ENCODE results near the gene DRAM2.

The DRAM2 gene

GRCh38 chr1:111141245-111142220 lies 1.6 kb upstream of the DRAM2 start:
- H3K4me1 ChIP-seq (ENCODE audit: control insufficient read depth, low read length) = peaks cover 37% of the 10 kb centered on the region

GRCh38 chr1:111140680-111140967 lies 731 bp upstream of the DRAM2 start:
- no peaks in the 10 kb centered on the region for H3K9me2 ChIP-seq (replicated peaks; ENCODE audit: control insufficient read depth, low read length)
- peaks cover 62% of the 10 kb centered on the region for H3K36me3 ChIP-seq (ENCODE audit: control insufficient read depth, low read length)
- H3K4me1 ChIP-seq (ENCODE audit: control insufficient read depth, low read length) = peaks cover 44% of the 10 kb centered on the region
- H3K79me2 ChIP-seq (ENCODE audit: control insufficient read depth, low read length) = peaks cover 86% of the 10 kb centered on the region
- peak overlapping the region; percentile 73 for H3K27ac ChIP-seq (ENCODE audit: low read depth, low read length)
- H4K20me1 ChIP-seq (ENCODE audit: control insufficient read depth, insufficient read depth, low read depth, low read length) = peaks cover 8% of the 10 kb centered on the region; the same call in 1 of the 2 replicates
- peak overlapping the region; percentile 88 for H3K4me2 ChIP-seq (ENCODE audit: low read length)
- TF ChIP-seq CTCF (IDR thresholded peaks at IDR 0.05; ENCODE audit: low read depth, low read length, poor library complexity, severe bottlenecking) = no peak
- no peak for TF ChIP-seq EZH2phosphoT487 (IDR thresholded peaks at IDR 0.05; ENCODE audit: borderline replicate concordance, low read length)
- no peaks in the 10 kb centered on the region for H3K27me3 ChIP-seq (ENCODE audit: control insufficient read depth, low read length)
- H3K4me3 ChIP-seq (ENCODE audit: low read length) = peak overlapping the region; percentile 97
- H3F3A ChIP-seq (ENCODE audit: control insufficient read depth, insufficient read depth) = no peaks in the 10 kb centered on the region
- no peaks in the 10 kb centered on the region for H3K9me3 ChIP-seq (ENCODE audit: control insufficient read depth, insufficient read depth, low read length)

More at GRCh38 chr1:111141245-111142220, 1.6 kb upstream of the DRAM2 start:
- Histone ChIP-seq H4K20me1 (ENCODE audit: control insufficient read depth, insufficient read depth, low read depth, low read length) (peaks cover 8% of the 10 kb centered on the region; the same call in 1 of the 2 replicates), H3K27ac (ENCODE audit: low read depth, low read length) (peak overlapping the region; percentile 73; the same call in 1 of the 2 replicates), H3K36me3 (ENCODE audit: control insufficient read depth, low read length) (peaks cover 55% of the 10 kb centered on the region), H3K9me2 (replicated peaks; ENCODE audit: control insufficient read depth, low read length) (no peaks in the 10 kb centered on the region), H3K4me2 (ENCODE audit: low read length) (peak overlapping the region; percentile 88), H3F3A (ENCODE audit: control insufficient read depth, insufficient read depth) (no peaks in the 10 kb centered on the region), H3K9me3 (ENCODE audit: control insufficient read depth, insufficient read depth, low read length) (no peaks in the 10 kb centered on the region), H3K27me3 (ENCODE audit: control insufficient read depth, low read length) (no peaks in the 10 kb centered on the region), H3K79me2 (ENCODE audit: control insufficient read depth, low read length) (peaks cover 95% of the 10 kb centered on the region), H3K4me3 (ENCODE audit: low read length) (peak overlapping the region; percentile 97)
- TF ChIP-seq EZH2phosphoT487 (IDR thresholded peaks at IDR 0.05; ENCODE audit: borderline replicate concordance, low read length) = no peak
- no peak for TF ChIP-seq CTCF (IDR thresholded peaks at IDR 0.05; ENCODE audit: low read depth, low read length, poor library complexity, severe bottlenecking)

- Histone ChIP-seq H3K4me1 (ENCODE audit: control insufficient read depth, low read length) (peaks cover 51% of the 10 kb centered on the region), H3K4me3 (ENCODE audit: low read length) (peak overlapping the region; percentile 97), H3K27ac (ENCODE audit: low read depth, low read length) (peak overlapping the region; percentile 73), H3K4me2 (ENCODE audit: low read length) (peak overlapping the region; percentile 88), H3K27me3 (ENCODE audit: control insufficient read depth, low read length) (no peaks in the 10 kb centered on the region), H4K20me1 (ENCODE audit: control insufficient read depth, insufficient read depth, low read depth, low read length) (0 out of 2 replicates have a peak, but pooled peaks cover 4% of the 10 kb centered on the region), H3K36me3 (ENCODE audit: control insufficient read depth, low read length) (peaks cover 65% of the 10 kb centered on the region), H3K9me3 (ENCODE audit: control insufficient read depth, insufficient read depth, low read length) (no peaks in the 10 kb centered on the region), H3K79me2 (ENCODE audit: control insufficient read depth, low read length) (peaks cover 74% of the 10 kb centered on the region), H3K9me2 (replicated peaks; ENCODE audit: control insufficient read depth, low read length) (no peaks in the 10 kb centered on the region), H3F3A (ENCODE audit: control insufficient read depth, insufficient read depth) (no peaks in the 10 kb centered on the region)
- TF ChIP-seq EZH2phosphoT487 (IDR thresholded peaks at IDR 0.05; ENCODE audit: borderline replicate concordance, low read length) (no peak), CTCF (IDR thresholded peaks at IDR 0.05; ENCODE audit: low read depth, low read length, poor library complexity, severe bottlenecking) (no peak)
These were observed 453 bp downstream of the DRAM2 start for GRCh38 chr1:111139324-111139955.
